Uterus (tissue), 2 donors: ENCODE measurements around the gene NLN.

Source experiments
- CTCF ChIP-seq, 4 experiments: fragments of 200-600 bp in 2 of 4; fragments of 450-650 bp in 2 of 4; sonication (generic) in 2 of 4; IDR thresholded peaks; one replicate each; pipeline ENCODE4 v1.5.1; 2016 to 2019; ENCODE audit warnings: antibody characterized with exemption in 4 of 4, mild to moderate bottlenecking in 2 of 4, moderate library complexity in 1 of 4
- POLR2A ChIP-seq, 2 donors: fragments of 450-650 bp; IDR thresholded peaks; one replicate each; pipeline ENCODE4 v1.6.1; 2016; ENCODE audit warnings: antibody characterized with exemption in 2 of 2, mild to moderate bottlenecking in 1 of 2, moderate library complexity in 1 of 2

GRCh38 chr5:65736011-65736410 is 14.0 kb downstream of the NLN start:
- TF ChIP-seq CTCF (IDR thresholded peaks at IDR 0.05) (no peak), POLR2A (IDR thresholded peaks at IDR 0.05) (no peak)
